Measurements from ENCODE around the gene SBK3. TPM values are rescaled to one million over a fixed set of nuclear protein-coding genes. Genes with fewer than 3 reads are reported as not detected.
"Not testable (repeated sequence)": the region's sequence is repeated elsewhere in the genome, so short reads cannot be mapped to it uniquely, and the experiment has no call there.

Gene SBK3
- total and polyA plus RNA-seq, 4 donors, result 0.81 to 1.2 TPM; not detected in 2

DNA sequence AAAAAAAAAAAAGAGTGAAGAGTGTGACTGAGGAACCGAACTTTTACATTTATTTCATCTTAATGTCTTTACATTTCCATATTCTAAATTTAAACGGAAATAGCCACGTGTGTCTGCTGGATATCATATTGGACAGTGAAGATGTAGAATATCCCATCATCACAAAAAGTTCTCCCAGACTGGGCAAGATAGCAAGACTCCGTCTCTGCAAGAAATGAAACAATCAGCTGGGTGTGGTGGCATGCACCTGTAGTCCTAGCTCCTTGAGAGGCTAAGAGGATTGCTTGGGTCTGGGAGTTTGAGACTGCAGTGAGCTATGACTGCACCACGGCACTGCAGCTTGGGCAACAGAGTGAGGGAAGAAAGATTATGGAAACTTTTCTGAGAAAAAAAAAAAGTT, 31.4 kb upstream of the SBK3 start:
- no peak overlapping the region for H3K4me3 ChIP-seq
- no peak overlapping the region for H3K9ac ChIP-seq (ENCODE audit: insufficient read depth in 1 of 2, low read length in 2 of 2)
- H3K27ac ChIP-seq (ENCODE audit: low read depth in 1 of 2, low read length in 1 of 2), result no peak overlapping the region
- H3K27me3 ChIP-seq (ENCODE audit: control insufficient read depth in 3 of 3, insufficient read depth in 3 of 3, low read length in 2 of 3), result no peaks in the 10 kb centered on the region
- 88 to 97% methylated on average over 5 of the region's 5 CpGs for whole genome bisulfite sequencing, 2 donors
- H3K36me3 ChIP-seq (ENCODE audit: control insufficient read depth in 4 of 4, insufficient read depth in 4 of 4, low read length in 4 of 4), result peaks cover 5 to 20% (median 6%) of the 10 kb centered on the region in 4 donors
- H3K4me1 ChIP-seq (ENCODE audit: control insufficient read depth in 5 of 5, insufficient read depth in 5 of 5, low read length in 5 of 5), result peaks cover 3 to 9% (median 4%) of the 10 kb centered on the region in 5 donors
- ATAC-seq (ENCODE audit: insufficient read depth, low FRiP score), result no peak
- DNase-seq, result no peak
- H3K9me3 ChIP-seq (ENCODE audit: control insufficient read depth in 4 of 4, insufficient read depth in 3 of 4, low read length in 3 of 4), result peaks cover 0 to 5% (median 0%) of the 10 kb centered on the region in 4 donors
- TF ChIP-seq, protein P1, sequence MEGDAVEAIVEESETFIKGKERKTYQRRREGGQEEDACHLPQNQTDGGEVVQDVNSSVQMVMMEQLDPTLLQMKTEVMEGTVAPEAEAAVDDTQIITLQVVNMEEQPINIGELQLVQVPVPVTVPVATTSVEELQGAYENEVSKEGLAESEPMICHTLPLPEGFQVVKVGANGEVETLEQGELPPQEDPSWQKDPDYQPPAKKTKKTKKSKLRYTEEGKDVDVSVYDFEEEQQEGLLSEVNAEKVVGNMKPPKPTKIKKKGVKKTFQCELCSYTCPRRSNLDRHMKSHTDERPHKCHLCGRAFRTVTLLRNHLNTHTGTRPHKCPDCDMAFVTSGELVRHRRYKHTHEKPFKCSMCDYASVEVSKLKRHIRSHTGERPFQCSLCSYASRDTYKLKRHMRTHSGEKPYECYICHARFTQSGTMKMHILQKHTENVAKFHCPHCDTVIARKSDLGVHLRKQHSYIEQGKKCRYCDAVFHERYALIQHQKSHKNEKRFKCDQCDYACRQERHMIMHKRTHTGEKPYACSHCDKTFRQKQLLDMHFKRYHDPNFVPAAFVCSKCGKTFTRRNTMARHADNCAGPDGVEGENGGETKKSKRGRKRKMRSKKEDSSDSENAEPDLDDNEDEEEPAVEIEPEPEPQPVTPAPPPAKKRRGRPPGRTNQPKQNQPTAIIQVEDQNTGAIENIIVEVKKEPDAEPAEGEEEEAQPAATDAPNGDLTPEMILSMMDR (IDR thresholded peaks at IDR 0.05; ENCODE audit: control extremely low read depth, extremely low read depth), result no peak

DNA sequence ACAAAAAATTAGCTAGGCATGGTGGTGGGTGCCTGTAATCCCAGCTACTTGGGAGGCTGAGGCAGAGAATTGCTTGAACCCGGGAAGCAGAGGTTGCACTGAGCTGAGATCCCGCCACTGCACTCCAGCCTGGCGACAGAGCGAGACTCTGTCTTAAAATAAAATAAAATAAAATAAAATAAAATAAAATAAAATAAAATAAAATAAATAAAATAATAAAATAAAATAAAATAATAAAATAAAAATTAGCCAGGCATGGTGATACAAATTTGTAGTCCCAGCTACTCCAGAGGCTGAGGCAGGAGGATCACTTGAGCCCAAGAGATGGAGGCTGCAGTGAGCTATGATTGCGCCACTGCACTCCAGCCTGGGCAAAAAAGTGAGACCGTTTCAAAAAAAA, 28.6 kb upstream of the SBK3 start:
- H3K36me3 ChIP-seq (ENCODE audit: control insufficient read depth in 4 of 4, insufficient read depth in 4 of 4, low read length in 4 of 4), result peaks cover 5 to 19% (median 6%) of the 10 kb centered on the region in 4 donors
- DNase-seq; H3K9me3 ChIP-seq (ENCODE audit: control insufficient read depth in 4 of 4, insufficient read depth in 3 of 4, low read length in 3 of 4); H3K27me3 ChIP-seq (ENCODE audit: control insufficient read depth in 3 of 3, insufficient read depth in 3 of 3, low read length in 2 of 3); ATAC-seq (ENCODE audit: insufficient read depth, low FRiP score); H3K9ac ChIP-seq (ENCODE audit: insufficient read depth in 1 of 2, low read length in 2 of 2); H3K27ac ChIP-seq (ENCODE audit: low read depth in 1 of 2, low read length in 1 of 2); H3K4me3 ChIP-seq; H3K4me1 ChIP-seq (ENCODE audit: control insufficient read depth in 5 of 5, insufficient read depth in 5 of 5, low read length in 5 of 5): not testable (repeated sequence)
- 89 to 93% methylated on average over 6 of the region's 6 CpGs for WGBS, 2 donors

DNA sequence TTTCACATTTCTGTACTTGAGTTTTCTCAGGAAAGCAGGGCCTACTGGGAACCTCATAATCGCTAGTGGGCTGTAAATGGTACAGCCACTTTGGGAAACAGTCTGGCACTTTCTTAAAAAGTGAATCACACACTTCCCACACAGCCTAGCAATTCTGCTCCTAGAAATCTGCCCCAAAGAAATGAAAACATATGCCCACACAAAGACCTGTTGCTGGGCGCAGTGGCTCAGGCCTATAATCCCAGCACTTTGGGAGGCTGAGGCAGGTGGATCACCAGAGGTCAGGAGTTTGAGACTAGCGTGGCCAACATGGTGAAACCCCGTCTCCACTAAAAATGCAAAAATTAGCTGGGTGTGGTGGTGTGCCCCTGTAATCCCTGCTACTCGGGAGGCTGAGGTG, 24.1 kb upstream of the SBK3 start:
- not testable (repeated sequence) for H3K36me3 ChIP-seq (ENCODE audit: control insufficient read depth in 4 of 4, insufficient read depth in 4 of 4, low read length in 4 of 4); H3K4me1 ChIP-seq (ENCODE audit: control insufficient read depth in 5 of 5, insufficient read depth in 5 of 5, low read length in 5 of 5); H3K4me3 ChIP-seq; H3K27me3 ChIP-seq (ENCODE audit: control insufficient read depth in 3 of 3, insufficient read depth in 3 of 3, low read length in 2 of 3); H3K9ac ChIP-seq (ENCODE audit: insufficient read depth in 1 of 2, low read length in 2 of 2); H3K27ac ChIP-seq (ENCODE audit: low read depth in 1 of 2, low read length in 1 of 2); H3K9me3 ChIP-seq (ENCODE audit: control insufficient read depth in 4 of 4, insufficient read depth in 3 of 4, low read length in 3 of 4); ATAC-seq (ENCODE audit: insufficient read depth, low FRiP score); DNase-seq
- WGBS, 2 donors, result 93 to 97% methylated on average over 5 of the region's 5 CpGs

DNA sequence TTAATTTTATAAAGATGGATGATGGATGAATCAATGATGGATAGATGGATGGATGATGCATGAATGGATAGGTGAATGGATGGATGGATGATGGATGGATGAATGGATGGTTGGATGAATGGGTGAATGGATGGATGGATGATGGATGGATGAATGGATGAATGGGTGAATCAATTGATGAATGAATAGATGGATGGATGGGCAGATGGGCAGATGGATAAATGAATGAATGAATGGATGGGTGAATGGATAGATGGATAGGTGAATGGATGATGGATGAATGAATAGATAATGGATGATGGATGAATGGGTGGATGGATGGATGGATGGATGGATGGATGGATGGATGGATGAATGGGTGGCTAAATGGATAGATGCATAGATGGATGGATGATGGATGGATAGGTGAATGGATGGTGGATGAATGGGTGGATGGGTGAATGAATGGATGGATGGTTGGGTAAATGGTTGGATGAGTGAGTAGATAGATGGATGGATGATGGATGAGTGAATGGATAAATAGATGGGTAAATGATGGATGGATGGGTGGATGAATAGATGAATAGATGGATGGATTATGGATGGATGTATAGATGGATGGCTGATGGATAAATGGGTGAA, 22.5 kb upstream of the SBK3 start:
- TF ChIP-seq, protein P1 (IDR thresholded peaks at IDR 0.05; ENCODE audit: control extremely low read depth, extremely low read depth), result no peak
- peaks cover 0 to 5% (median 4%) of the 10 kb centered on the region in 5 donors for H3K4me1 ChIP-seq (ENCODE audit: control insufficient read depth in 5 of 5, insufficient read depth in 5 of 5, low read length in 5 of 5)
- no peaks in the 10 kb centered on the region for H3K9me3 ChIP-seq (ENCODE audit: control insufficient read depth in 4 of 4, insufficient read depth in 3 of 4, low read length in 3 of 4)
- H3K36me3 ChIP-seq (ENCODE audit: control insufficient read depth in 4 of 4, insufficient read depth in 4 of 4, low read length in 4 of 4), result no peaks in the 10 kb centered on the region
- H3K9ac ChIP-seq (ENCODE audit: insufficient read depth in 1 of 2, low read length in 2 of 2), result no peak overlapping the region
- no peaks in the 10 kb centered on the region for H3K27me3 ChIP-seq (ENCODE audit: control insufficient read depth in 3 of 3, insufficient read depth in 3 of 3, low read length in 2 of 3)
- DNase-seq (no peak), ATAC-seq (ENCODE audit: insufficient read depth, low FRiP score) (no peak)
- H3K27ac ChIP-seq (ENCODE audit: low read depth in 1 of 2, low read length in 1 of 2), result no peak overlapping the region
- H3K4me3 ChIP-seq, result no peak overlapping the region
